ENCODE results near the gene HIGD2A.

Gene HIGD2A

DNA sequence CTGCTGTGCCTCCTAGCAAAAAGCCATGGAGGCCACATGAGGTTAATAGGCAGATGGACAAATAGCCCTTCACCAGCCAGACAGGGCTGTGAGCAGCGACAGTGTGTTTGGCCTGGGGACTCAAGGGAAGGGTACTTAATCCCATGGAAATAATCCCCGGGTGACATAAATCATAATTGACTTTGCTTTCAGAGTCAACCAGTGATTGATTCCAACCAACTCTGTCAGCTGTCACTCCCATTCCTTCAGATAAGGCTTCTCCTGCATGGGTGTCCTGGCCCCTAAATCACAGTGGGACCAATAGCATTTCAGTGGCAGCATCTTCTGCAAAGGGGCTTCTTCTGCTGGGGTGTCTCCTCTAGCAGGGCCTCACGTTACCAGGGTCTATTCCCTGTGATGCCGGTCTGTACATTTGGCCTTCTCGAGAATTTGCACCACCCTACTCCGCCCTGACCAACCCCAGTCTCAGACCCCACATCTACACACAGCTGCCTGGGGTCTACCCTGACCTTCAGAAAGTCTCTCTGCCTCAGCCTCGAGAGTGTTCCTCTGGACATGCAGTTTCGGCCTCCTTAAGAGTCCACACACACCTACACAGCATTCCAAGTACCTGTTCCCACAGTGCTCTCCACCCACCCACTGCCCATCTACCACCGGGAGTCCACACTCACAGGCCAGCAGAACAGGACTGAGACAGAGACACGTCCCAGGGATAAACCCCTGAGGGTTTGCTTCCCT lies 24.1 kb downstream of the HIGD2A start:
- TF ChIP-seq GATA2 (IDR thresholded peaks at IDR 0.05; ENCODE audit: low read depth, low read length) (no peak), GATA3 (IDR thresholded peaks at IDR 0.05; ENCODE audit: low read depth, low read length) (no peak)

DNA sequence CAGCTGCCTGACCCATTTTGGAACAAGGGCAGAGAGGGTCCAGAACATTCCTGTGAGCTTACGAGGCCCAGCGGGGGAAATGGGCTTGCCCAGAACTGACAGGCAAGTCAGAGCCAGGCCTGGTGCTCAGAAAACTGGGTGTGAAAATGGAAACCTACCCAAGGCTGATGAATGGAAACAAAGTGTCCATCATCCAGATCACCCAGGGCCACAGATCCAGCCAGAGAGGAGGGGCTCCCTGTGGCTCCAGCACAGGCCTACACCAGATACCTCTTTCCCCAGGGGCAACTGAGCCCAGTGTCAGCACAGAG lies 24.7 kb downstream of the HIGD2A start:
- TF ChIP-seq GATA3 (IDR thresholded peaks at IDR 0.05; ENCODE audit: low read depth, low read length) (no peak), GATA2 (IDR thresholded peaks at IDR 0.05; ENCODE audit: low read depth, low read length) (no peak)

DNA sequence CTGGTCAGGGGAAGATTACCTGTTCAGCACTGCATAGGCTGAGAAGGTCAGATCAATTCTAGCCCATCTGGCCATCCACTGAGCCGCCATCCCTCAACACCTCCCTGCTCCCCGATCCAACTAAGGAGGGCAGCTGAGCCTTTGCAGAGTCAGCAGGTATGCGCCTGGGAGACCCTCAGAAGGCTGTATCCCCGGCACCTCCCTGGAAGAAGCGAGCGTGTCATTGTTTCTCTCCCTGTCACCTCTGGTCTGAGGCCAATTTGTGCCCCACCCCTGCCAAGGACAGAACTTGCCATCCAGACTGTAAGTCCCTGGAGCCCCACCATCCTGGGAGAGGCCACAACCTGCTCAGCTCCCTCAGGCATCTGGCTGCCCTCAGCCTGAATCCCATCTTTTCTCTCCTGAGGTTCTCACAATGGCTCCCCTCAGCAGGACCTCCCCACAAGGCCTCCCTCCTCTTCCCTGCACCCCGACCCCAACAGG lies 25.2 kb downstream of the HIGD2A start:
- TF ChIP-seq GATA2 (IDR thresholded peaks at IDR 0.05; ENCODE audit: low read depth, low read length) = no peak
- TF ChIP-seq GATA3 (IDR thresholded peaks at IDR 0.05; ENCODE audit: low read depth, low read length) = no peak

GRCh38 chr5:176414704-176415103 lies 26.2 kb downstream of the HIGD2A start:
- TF ChIP-seq GATA3 (IDR thresholded peaks at IDR 0.05; ENCODE audit: low read depth, low read length) = no peak
- TF ChIP-seq GATA2 (IDR thresholded peaks at IDR 0.05; ENCODE audit: low read depth, low read length) = no peak

DNA sequence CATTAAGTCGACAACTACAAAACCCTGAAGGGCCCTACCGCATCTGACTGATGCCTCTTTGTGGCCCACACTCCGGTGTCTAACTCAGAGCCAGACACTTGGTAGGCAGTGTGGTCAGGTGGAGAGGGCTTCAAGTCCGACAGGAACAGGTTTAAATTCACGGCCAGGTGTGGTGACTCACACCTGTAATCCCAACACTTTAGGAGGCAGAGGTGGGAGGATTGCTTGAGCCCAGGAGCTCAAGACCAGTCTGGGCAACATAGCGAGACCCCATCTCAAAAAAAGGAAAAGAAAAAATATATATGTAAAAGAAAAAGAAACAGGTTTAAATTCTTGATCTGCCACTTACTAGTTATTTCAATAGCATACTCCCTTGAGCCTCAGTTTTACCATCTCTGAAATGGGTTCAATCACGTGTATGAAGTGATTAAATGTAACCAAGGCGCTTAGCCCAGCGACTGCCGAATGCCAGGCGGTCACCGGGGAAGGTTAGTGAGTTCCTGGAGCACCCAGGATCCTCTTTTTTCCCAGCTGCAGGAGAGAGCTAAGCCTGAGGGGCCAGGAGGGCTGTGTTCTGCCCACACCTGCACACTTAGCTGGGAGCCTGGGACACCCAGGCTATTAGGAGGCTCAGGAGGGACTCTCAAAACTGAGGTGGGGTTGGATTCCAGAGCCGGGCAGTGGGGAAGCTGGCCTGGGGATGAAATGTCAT lies 26.8 kb downstream of the HIGD2A start:
- no peak for TF ChIP-seq GATA3 (IDR thresholded peaks at IDR 0.05; ENCODE audit: low read depth, low read length)
- TF ChIP-seq GATA2 (IDR thresholded peaks at IDR 0.05; ENCODE audit: low read depth, low read length) = no peak

- TF ChIP-seq GATA3 (IDR thresholded peaks at IDR 0.05; ENCODE audit: low read depth, low read length) (no peak), GATA2 (IDR thresholded peaks at IDR 0.05; ENCODE audit: low read depth, low read length) (no peak)
Measured at GRCh38 chr5:176415952-176416924, 27.7 kb downstream of the HIGD2A start, which contains the start of gene CLTB. TSS of gene CLTB (minus strand) at chr5:176416539. CDS start at chr5:176416363, 176 bp downstream.

GRCh38 chr5:176416965-176417364 lies 28.4 kb downstream of the HIGD2A start:
- TF ChIP-seq GATA3 (IDR thresholded peaks at IDR 0.05; ENCODE audit: low read depth, low read length) (no peak), GATA2 (IDR thresholded peaks at IDR 0.05; ENCODE audit: low read depth, low read length) (no peak)

DNA sequence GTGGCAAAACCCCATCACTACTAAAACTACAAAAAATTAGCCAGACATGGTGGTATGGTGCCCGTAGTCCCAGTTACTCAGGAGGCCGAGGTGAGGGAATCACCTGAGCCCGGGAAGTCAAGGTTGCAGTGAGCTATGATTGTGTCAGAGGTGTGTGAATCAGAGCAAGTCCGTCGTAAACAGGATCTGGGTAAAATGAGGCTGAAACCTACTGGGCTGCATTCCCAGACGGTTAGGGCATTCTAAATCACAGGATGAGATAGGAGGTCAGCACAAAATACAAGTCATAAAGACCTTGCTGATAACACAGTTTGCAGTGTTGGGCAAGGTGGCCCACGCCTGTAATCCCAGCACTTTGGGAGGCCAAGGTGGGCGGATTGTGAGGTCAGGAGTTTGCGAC lies 29.7 kb downstream of the HIGD2A start:
- TF ChIP-seq GATA2 (IDR thresholded peaks at IDR 0.05; ENCODE audit: low read depth, low read length) (no peak), GATA3 (IDR thresholded peaks at IDR 0.05; ENCODE audit: low read depth, low read length) (no peak)

DNA sequence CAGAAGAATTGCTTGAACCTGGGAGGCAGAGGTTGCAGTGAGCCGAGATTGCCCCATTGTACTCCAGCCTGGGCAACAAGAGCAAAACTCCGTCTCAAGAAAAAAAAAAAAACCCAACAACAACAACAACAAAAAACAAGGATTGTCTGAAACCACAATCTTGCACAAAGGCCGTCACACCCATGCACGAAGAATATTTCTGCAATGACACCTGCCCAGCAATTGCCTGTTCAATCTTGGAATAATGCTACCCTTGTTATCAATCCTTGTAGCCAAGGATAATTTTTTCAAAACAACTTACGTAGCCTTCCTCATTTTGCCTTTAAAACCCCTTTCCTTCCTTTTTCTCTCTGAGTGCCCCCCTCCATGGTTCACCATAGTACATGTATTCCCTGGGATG lies 31.5 kb downstream of the HIGD2A start:
- no peak for TF ChIP-seq GATA2 (IDR thresholded peaks at IDR 0.05; ENCODE audit: low read depth, low read length)
- TF ChIP-seq GATA3 (IDR thresholded peaks at IDR 0.05; ENCODE audit: low read depth, low read length) = no peak

- TF ChIP-seq GATA2 (IDR thresholded peaks at IDR 0.05; ENCODE audit: low read depth, low read length) (no peak), GATA3 (IDR thresholded peaks at IDR 0.05; ENCODE audit: low read depth, low read length) (no peak)
Measured at GRCh38 chr5:176420972-176421544, 32.5 kb downstream of the HIGD2A start.

DNA sequence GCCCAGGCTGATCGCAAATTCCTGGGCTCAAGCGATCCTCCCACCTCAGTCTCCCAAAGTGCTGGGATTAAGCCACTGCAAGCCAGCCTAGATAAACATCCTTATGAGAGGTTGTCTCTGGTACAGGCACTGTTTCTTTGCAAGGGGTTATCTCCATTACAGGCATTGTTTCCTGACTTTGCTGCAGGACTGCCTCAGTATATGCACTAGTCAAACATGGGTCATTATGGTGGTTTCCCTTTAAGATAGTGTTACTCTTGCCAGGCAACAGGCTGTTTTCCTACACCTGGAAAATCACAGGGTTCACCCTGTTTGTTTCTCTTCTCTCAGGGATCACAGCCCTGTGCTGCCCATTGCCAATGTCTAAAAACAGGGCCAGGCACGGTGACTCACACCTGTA lies 35.6 kb downstream of the HIGD2A start:
- TF ChIP-seq GATA3 (IDR thresholded peaks at IDR 0.05; ENCODE audit: low read depth, low read length) (no peak), GATA2 (IDR thresholded peaks at IDR 0.05; ENCODE audit: low read depth, low read length) (no peak)

- TF ChIP-seq GATA3 (IDR thresholded peaks at IDR 0.05; ENCODE audit: low read depth, low read length) (no peak), GATA2 (IDR thresholded peaks at IDR 0.05; ENCODE audit: low read depth, low read length) (no peak)
Measured at GRCh38 chr5:176425138-176425537, 36.6 kb downstream of the HIGD2A start.

DNA sequence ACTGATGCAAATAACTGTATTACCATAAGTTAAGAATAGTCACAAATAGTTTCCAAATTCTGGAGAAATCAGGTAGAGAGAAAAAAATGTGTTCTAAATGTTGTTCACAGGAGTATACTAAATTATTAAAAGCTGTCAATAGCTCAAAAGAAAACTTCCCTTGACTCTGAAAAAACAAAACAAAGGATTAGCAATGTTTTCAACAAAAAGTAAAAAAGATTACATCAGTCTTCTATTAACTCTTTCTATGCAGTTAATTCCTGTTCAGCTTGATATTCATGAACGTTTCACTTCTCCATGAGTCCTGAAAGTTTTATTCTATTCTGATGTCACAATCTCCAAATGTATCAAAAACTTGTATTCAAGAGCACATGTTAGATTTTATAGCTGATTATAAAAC lies 37.2 kb downstream of the HIGD2A start:
- no peak for TF ChIP-seq GATA3 (IDR thresholded peaks at IDR 0.05; ENCODE audit: low read depth, low read length)
- TF ChIP-seq GATA2 (IDR thresholded peaks at IDR 0.05; ENCODE audit: low read depth, low read length) = no peak

DNA sequence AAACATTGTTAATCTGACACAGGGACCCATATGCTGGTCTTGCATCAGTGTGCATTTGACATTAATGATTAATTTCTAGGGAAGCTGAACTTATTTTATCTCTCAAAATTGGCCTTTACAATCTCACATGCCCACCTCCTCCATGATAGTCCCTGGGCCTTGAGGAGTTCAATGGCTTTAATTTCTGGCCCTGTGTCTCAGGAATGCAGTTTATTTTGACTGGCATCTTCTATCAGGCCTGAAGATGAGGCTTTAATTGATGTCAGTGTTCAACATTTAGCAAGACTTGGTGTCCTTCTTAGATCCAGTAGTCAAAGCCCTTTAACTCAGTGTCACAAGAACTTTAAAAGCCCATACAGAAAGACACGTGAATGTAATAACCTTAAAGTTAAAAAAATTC lies 38.3 kb downstream of the HIGD2A start:
- TF ChIP-seq GATA2 (IDR thresholded peaks at IDR 0.05; ENCODE audit: low read depth, low read length) = no peak
- no peak for TF ChIP-seq GATA3 (IDR thresholded peaks at IDR 0.05; ENCODE audit: low read depth, low read length)
